ENCODE measurements around the gene HGD.

- TF ChIP-seq CTCF (IDR thresholded peaks at IDR 0.05), result no peak
- no peak for TF ChIP-seq POLR2A (IDR thresholded peaks at IDR 0.05)
Observed at GRCh38 chr3:120648290-120648689, 33.7 kb downstream of the HGD start.
